Mucosa of rectum (tissue), 2 donors: ENCODE data around the gene ETV3L.
A peak's percentile ranks its signal among the peaks of the same experiment; 100 is the strongest.

Experiments used
- H3K27ac ChIP-seq, 2 donors: one replicate each; pipeline ENCODE4 v1.7.0; 2013; ENCODE audit warnings: inconsistent platforms in 2 of 2, low read depth in 2 of 2, low read length in 2 of 2
- H3K27me3 ChIP-seq, 2 donors: one replicate each; pipeline ENCODE4 v1.7.0; 2013; ENCODE audit warnings: low read length in 2 of 2; ENCODE audit not compliant: control insufficient read depth in 2 of 2, insufficient read depth in 2 of 2
- H3K36me3 ChIP-seq, 2 donors: one replicate each; pipeline ENCODE4 v1.7.0; 2013; ENCODE audit warnings: low read length in 2 of 2; ENCODE audit not compliant: control insufficient read depth in 2 of 2, insufficient read depth in 2 of 2
- H3K4me1 ChIP-seq, 2 donors: one replicate each; pipeline ENCODE4 v1.7.0; 2013; ENCODE audit warnings: low read length in 2 of 2, mild to moderate bottlenecking in 1 of 2; ENCODE audit not compliant: control insufficient read depth in 2 of 2, insufficient read depth in 2 of 2
- H3K4me3 ChIP-seq, 2 donors: one replicate each; pipeline ENCODE4 v1.7.0; 2013; ENCODE audit warnings: low read length in 2 of 2
- H3K9ac ChIP-seq, 2 donors: one replicate each; pipeline ENCODE4 v1.7.0; 2013; ENCODE audit warnings: low read length in 2 of 2, low read depth in 1 of 2, mild to moderate bottlenecking in 1 of 2
- H3K9me3 ChIP-seq, 2 donors: one replicate each; pipeline ENCODE4 v1.7.0; 2013; ENCODE audit warnings: low read length in 2 of 2; ENCODE audit not compliant: control insufficient read depth in 2 of 2
- donor health status: healthy.
- donor health status: Normal muscosa, but diverticular disease.

ETV3L gene

DNA sequence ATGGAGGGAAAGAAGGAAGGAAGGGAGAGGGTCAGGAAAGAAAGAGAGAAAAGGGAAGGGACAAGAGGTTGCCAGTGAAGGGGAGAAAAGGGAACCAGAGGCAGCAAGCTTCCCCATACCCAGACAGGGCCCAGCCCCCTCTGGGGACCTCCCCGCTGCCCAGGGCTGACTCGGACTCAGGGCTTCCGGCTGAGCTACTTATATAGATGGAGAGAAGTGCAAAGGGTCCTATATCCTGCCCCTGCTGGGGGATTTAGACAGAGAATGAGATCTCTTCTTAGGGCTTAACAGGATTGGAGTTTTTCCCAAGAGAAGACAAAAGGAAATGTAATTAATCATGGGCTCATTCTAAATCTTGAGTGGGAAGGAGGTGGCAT is at the start of gene ETV3L:
TSS of gene ETV3L (minus strand) at position 176 of the 377 bp plus-strand sequence. CDS start 285 bp downstream, outside the sequence.
- Histone ChIP-seq H3K4me3 (no peak within 1 kb of the TSS), H3K9me3 (no peaks in the 10 kb centered on the region), H3K9ac (no peak within 1 kb of the TSS), H3K27me3 (no peaks in the 10 kb centered on the region), H3K36me3 (no peaks in the 10 kb centered on the region), H3K27ac (no peak within 1 kb of the TSS), H3K4me1 (no peaks in the 10 kb centered on the region)

DNA sequence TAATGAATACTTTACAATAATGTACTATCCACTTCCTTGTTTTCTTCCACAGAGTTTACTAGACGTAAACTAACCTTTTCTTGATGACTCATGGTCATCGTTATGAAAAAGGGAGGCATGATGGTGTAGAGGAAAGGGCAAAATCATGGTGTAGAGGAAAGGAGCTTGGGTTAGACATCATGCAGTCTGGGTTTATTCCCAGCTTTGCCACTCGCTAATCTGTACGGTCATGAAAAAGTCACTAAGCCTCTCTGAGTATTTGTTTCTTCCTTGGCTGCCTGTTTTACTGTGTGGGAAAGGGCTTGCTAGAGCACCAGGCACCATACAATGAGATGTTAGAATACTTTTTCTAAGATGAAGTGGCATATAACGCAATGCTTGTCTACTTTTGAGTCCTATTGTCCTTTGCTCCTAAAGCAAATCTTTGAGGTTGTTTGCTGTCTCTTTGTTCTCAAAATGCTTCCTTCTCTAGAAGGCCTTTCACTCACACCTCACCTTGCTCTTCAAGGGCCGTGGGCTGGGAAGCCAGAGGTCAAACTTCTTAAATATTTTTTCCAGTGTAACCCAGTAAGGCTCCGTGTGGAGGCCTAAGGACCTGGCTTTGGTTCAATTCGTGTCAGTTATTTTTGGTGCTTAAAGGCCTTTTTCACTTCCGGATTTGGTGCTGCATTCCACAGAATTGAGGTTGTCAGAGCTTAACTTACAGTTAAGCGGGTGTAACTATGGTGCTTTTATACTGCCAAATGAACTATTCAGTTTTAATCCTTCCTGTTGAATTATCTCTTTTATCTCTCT is 48.5 kb upstream of the ETV3L start:
- peak overlapping the region; percentile 34 to 43 for H3K27ac ChIP-seq

DNA sequence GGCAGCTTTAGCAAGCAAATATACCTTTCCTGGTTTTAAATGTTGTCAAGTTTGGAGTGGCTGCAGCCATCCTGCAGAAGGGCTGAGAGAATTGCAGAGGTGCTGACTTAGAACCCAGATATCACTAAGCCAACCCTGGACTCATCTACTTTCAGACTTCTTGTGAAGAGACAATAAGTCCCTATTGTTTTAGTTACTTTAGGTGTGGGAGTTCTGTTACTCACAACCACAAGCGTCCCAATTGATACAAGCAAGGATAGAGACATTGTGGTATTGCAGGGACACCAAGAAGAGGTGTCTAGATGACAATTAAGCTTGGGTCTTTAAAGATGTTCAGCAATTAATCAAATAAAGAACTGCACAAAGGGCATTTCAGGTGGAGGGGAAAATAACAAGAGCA is 47.4 kb upstream of the ETV3L start:
- Histone ChIP-seq H3K9ac (no peak overlapping the region), H3K4me3 (no peak overlapping the region), H3K36me3 (no peaks in the 10 kb centered on the region), H3K4me1 (peaks cover 5% of the 10 kb centered on the region in 2 donors), H3K27ac (no peak overlapping the region), H3K27me3 (no peaks in the 10 kb centered on the region), H3K9me3 (no peaks in the 10 kb centered on the region)

More for the DNA sequence above, 48.5 kb upstream of the ETV3L start:
- Histone ChIP-seq H3K9ac (no peak overlapping the region), H3K4me1 (peaks cover 5% of the 10 kb centered on the region in 2 donors), H3K27me3 (no peaks in the 10 kb centered on the region), H3K9me3 (no peaks in the 10 kb centered on the region), H3K36me3 (no peaks in the 10 kb centered on the region), H3K4me3 (no peak overlapping the region)

DNA sequence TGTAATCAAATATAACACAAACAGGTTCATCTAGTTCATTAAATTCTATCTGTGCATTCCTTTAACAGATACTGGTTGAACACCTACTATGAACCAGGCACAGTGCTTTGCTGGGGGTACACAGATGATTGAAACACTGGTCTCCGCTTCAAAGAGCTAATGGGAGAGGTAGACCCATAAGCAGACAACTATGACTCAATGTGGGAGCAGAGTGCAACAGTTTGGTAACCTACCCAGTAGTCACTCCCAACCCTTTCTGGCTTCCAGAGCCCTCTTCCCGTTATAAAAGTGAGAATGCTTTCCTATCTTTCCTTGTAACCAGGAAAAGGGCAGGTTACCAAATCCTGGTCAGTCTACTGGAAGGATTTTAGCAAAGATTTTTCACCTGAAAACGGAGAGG is 46.6 kb upstream of the ETV3L start:
- no peaks in the 10 kb centered on the region for H3K36me3 ChIP-seq
- peaks cover 5% of the 10 kb centered on the region in 2 donors for H3K4me1 ChIP-seq
- H3K4me3 ChIP-seq = no peak overlapping the region
- H3K27ac ChIP-seq = no peak overlapping the region
- H3K27me3 ChIP-seq = no peaks in the 10 kb centered on the region
- H3K9me3 ChIP-seq = no peaks in the 10 kb centered on the region
- no peak overlapping the region for H3K9ac ChIP-seq

DNA sequence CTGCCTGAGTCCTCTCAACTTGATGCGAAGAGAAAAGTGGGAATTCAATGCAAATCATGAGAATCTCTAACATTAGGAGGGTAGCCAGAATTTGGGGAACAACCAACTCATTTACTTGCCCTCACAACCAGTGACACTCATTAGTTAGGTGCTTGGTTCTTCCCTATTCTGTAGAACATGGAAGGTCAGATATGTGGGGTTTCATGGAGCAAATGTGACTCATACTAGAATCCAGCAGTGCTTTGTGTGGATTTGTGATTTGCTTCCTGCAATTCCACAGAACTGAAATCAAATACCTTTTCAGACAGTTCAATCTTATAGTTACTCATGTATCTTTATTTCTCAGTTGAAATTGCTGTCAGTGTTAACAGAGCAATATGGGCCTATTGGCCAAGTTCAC is 45.5 kb upstream of the ETV3L start:
- H3K27me3 ChIP-seq = no peaks in the 10 kb centered on the region
- no peak overlapping the region for H3K4me3 ChIP-seq
- no peak overlapping the region for H3K9ac ChIP-seq
- H3K4me1 ChIP-seq = peaks cover 5% of the 10 kb centered on the region in 2 donors
- H3K36me3 ChIP-seq = no peaks in the 10 kb centered on the region
- H3K9me3 ChIP-seq = no peaks in the 10 kb centered on the region
- no peak overlapping the region for H3K27ac ChIP-seq

DNA sequence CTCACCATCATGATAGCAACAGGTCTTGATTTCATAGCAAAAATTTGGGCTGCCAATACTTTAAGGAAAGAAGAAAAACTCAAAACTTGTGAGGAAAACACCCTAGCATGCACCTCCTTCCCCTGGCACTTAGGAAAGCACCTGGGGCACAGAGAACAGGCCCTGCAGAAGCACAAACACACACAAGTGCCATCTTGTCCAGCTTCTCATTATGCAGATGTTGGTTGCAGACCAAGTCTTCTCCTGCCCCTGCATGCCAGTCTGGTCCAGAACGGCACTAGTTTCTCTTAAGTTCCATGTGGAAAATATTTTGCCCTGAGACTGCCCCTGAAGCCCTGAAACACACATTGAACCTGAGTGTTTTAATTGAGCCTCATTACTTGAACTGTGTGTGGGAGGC is 44.9 kb upstream of the ETV3L start:
- Histone ChIP-seq H3K4me1 (peaks cover 5% of the 10 kb centered on the region in 2 donors), H3K9ac (no peak overlapping the region), H3K27me3 (no peaks in the 10 kb centered on the region), H3K4me3 (no peak overlapping the region), H3K36me3 (no peaks in the 10 kb centered on the region), H3K27ac (no peak overlapping the region), H3K9me3 (no peaks in the 10 kb centered on the region)

DNA sequence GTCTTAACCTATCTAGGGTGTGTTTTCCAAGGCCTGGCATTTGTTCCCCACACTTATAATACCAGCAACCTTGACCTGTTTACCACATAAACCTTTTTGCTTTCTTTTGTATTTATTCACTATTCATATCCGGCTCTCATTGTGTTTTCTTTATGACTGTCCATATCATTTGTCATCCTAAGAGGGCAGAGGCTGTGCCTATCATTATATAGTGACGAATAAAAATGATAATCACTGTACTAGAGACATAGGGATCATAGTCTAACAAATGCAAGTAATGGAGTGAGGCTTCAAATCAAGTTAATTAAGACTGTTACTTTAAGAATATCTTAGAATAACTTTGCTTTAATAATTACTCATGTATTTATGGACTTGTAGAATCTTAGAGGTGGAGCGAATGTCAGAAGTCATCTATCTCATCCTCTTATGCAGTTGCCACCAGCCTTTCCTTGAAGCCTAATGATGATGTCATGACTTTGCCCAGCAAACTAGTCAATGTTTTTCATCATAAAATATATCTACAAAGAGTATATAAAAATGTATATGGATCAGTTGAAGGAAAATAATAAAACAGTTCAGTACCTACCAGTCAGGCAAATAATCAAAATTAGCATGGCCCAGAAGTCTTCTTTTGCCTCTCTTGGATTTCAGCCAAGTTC is 43.3 kb upstream of the ETV3L start:
- H3K4me1 ChIP-seq = peaks cover under 1 to 10% of the 10 kb centered on the region in 2 donors
- no peak overlapping the region for H3K9ac ChIP-seq
- H3K27ac ChIP-seq = no peak overlapping the region
- H3K9me3 ChIP-seq = no peaks in the 10 kb centered on the region
- no peaks in the 10 kb centered on the region for H3K27me3 ChIP-seq
- H3K4me3 ChIP-seq = no peak overlapping the region
- H3K36me3 ChIP-seq = no peaks in the 10 kb centered on the region

DNA sequence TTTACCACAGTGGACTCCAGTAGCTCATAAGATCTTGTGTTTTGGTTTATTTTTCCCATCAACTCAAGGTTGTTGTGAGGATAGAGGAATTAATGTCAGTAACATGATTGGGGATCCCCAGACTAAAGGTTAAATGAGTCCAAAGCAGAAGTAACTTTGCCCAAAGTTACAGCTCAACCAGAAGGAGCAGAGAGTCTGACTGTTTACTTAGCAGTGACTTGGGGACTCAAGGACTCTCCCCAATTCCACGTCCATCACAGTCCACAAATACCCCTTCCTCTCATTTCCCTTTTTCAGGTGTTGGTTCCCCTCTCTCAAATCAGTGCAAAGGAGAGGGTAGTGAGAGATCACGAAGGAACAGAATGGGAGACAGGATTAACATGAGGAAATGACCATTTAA is 42.6 kb upstream of the ETV3L start:
- Histone ChIP-seq H3K9ac (no peak overlapping the region), H3K4me3 (no peak overlapping the region), H3K4me1 (peaks cover 1 to 13% of the 10 kb centered on the region in 2 donors), H3K36me3 (no peaks in the 10 kb centered on the region), H3K27me3 (no peaks in the 10 kb centered on the region), H3K27ac (no peak overlapping the region), H3K9me3 (no peaks in the 10 kb centered on the region)

DNA sequence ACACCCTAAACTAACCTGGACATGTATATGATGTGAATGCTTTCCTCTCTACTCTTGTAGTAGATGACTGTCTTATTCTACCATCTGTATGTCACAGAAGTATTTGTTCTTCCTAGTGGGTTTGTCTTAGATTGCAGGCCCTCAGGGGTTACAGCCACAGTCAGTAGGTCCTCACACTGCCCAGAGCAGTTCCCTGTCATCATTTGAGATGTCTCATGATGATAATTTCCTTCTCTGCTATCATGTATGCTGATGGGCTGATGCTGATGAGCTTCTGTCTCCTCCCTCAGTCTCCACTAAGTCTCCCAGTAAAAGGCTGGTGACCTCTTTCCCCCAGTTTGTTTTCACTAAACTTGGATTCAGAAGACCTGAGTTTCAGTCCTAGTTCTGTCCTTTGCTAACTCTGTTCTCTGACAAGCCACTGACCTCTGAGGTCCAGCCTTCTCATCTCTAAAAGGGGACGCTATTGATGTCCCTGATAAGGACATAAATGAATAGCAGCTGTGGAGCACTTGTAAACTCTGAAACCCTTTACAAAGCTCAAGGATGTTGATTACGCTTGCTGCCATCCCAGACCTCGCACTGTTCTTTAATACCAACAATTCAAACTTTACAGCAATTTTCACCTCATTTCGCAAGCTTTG is 41.7 kb upstream of the ETV3L start:
- Histone ChIP-seq H3K9ac (no peak overlapping the region), H3K27ac (no peak overlapping the region), H3K27me3 (no peaks in the 10 kb centered on the region), H3K9me3 (no peaks in the 10 kb centered on the region), H3K4me3 (no peak overlapping the region), H3K4me1 (peaks cover 10 to 22% of the 10 kb centered on the region in 2 donors), H3K36me3 (no peaks in the 10 kb centered on the region)

DNA sequence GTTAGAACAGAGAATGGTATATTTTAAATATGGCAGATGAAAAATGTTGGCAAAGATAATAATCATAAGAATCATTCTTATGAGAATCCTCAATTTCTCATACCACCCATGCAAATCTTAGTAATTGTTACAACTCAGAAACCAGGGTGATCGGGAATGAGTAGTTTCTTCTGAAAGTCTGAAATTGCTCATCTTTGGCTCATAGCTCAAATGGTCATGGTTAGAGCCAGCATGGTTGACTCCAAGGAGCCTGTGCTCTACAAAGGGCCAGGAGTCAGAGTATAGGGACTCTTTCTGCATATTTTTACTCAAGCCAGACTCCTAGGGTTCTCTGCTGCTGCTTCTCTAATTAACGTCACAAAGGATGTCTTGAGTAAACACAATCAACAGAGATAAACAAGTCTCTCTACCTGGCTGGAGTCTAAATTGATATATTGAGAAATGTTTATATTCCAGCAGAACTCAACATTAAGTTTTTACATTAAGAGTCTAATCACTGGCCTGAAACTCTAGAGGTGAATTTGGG is 40.5 kb upstream of the ETV3L start:
- H3K36me3 ChIP-seq = peaks cover 9% of the 10 kb centered on the region in 2 donors
- peaks cover 15 to 30% of the 10 kb centered on the region in 2 donors for H3K4me1 ChIP-seq
- no peaks in the 10 kb centered on the region for H3K27me3 ChIP-seq
- H3K27ac ChIP-seq = no peak overlapping the region
- no peak overlapping the region for H3K9ac ChIP-seq
- no peaks in the 10 kb centered on the region for H3K9me3 ChIP-seq
- H3K4me3 ChIP-seq = no peak overlapping the region
